ENCODE results near the gene PRDM2. TPM values are rescaled to one million over a fixed set of nuclear protein-coding genes. Genes with fewer than 3 reads are reported as not detected.

The PRDM2 gene
- polyA plus RNA-seq, 3 donors: 35.4 to 39.0 (median 35.6) TPM

GRCh38 chr1:13763222-13763621 is 63.2 kb downstream of the PRDM2 start:
- no peak for DNase-seq (ENCODE audit: low read depth in 3 of 3, low spot score in 2 of 3)

- DNase-seq (ENCODE audit: low read depth in 3 of 3, low spot score in 2 of 3): no peak
Measured at GRCh38 chr1:13763991-13764390, 64.0 kb downstream of the PRDM2 start.

- no peak for DNase-seq (ENCODE audit: low read depth in 3 of 3, low spot score in 2 of 3)
Measured at GRCh38 chr1:13764588-13765332, 64.8 kb downstream of the PRDM2 start.

GRCh38 chr1:13766592-13767564 is 66.9 kb downstream of the PRDM2 start:
- DNase-seq (ENCODE audit: low read depth in 3 of 3, low spot score in 2 of 3): no peak

GRCh38 chr1:13769212-13769611 is 69.2 kb downstream of the PRDM2 start:
- no peak for DNase-seq (ENCODE audit: low read depth in 3 of 3, low spot score in 2 of 3)

- no peak for DNase-seq (ENCODE audit: low read depth in 3 of 3, low spot score in 2 of 3)
Measured at GRCh38 chr1:13769830-13770229, 69.8 kb downstream of the PRDM2 start.

- DNase-seq (ENCODE audit: low read depth in 3 of 3, low spot score in 2 of 3): no peak
Measured at GRCh38 chr1:13770743-13771142, 70.8 kb downstream of the PRDM2 start.

- DNase-seq (ENCODE audit: low read depth in 3 of 3, low spot score in 2 of 3): no peak
Measured at GRCh38 chr1:13771745-13772144, 71.8 kb downstream of the PRDM2 start.

- no peak for DNase-seq (ENCODE audit: low read depth in 3 of 3, low spot score in 2 of 3)
Measured at GRCh38 chr1:13772271-13772670, 72.3 kb downstream of the PRDM2 start.

- no peak for DNase-seq (ENCODE audit: low read depth in 3 of 3, low spot score in 2 of 3)
Measured at GRCh38 chr1:13774121-13774520, 74.1 kb downstream of the PRDM2 start.

GRCh38 chr1:13775459-13775858 is 75.5 kb downstream of the PRDM2 start:
- DNase-seq (ENCODE audit: low read depth in 3 of 3, low spot score in 2 of 3): no peak

- DNase-seq (ENCODE audit: low read depth in 3 of 3, low spot score in 2 of 3): no peak
Measured at GRCh38 chr1:13775916-13776315, 75.9 kb downstream of the PRDM2 start.

- DNase-seq (ENCODE audit: low read depth in 3 of 3, low spot score in 2 of 3): no peak
Measured at GRCh38 chr1:13778431-13778830, 78.4 kb downstream of the PRDM2 start.

GRCh38 chr1:13779930-13780329 is 79.9 kb downstream of the PRDM2 start:
- no peak for DNase-seq (ENCODE audit: low read depth in 3 of 3, low spot score in 2 of 3)

GRCh38 chr1:13780780-13781179 is 80.8 kb downstream of the PRDM2 start:
- no peak for DNase-seq (ENCODE audit: low read depth in 3 of 3, low spot score in 2 of 3)

GRCh38 chr1:13781228-13781627 is 81.2 kb downstream of the PRDM2 start:
- DNase-seq (ENCODE audit: low read depth in 3 of 3, low spot score in 2 of 3): no peak

GRCh38 chr1:13781907-13782633 is 82.1 kb downstream of the PRDM2 start:
- DNase-seq (ENCODE audit: low read depth in 3 of 3, low spot score in 2 of 3): no peak

GRCh38 chr1:13782634-13783360 is 82.8 kb downstream of the PRDM2 start:
- no peak for DNase-seq (ENCODE audit: low read depth in 3 of 3, low spot score in 2 of 3)

- no peak for DNase-seq (ENCODE audit: low read depth in 3 of 3, low spot score in 2 of 3)
Measured at GRCh38 chr1:13783551-13783950, 83.6 kb downstream of the PRDM2 start.

- no peak for DNase-seq (ENCODE audit: low read depth in 3 of 3, low spot score in 2 of 3)
Measured at GRCh38 chr1:13784971-13785370, 85.0 kb downstream of the PRDM2 start.
